Fibroblast of skin of left quadriceps (primary cell): Measurements from ENCODE around the gene RBFOX1.

Experiments used
- DNase-seq, 2 experiments: peaks; one replicate each; pipeline ENCODE4 v3.0.0-alpha.2; 2013; ENCODE audit warnings: low read depth in 2 of 2

RBFOX1 gene

DNA sequence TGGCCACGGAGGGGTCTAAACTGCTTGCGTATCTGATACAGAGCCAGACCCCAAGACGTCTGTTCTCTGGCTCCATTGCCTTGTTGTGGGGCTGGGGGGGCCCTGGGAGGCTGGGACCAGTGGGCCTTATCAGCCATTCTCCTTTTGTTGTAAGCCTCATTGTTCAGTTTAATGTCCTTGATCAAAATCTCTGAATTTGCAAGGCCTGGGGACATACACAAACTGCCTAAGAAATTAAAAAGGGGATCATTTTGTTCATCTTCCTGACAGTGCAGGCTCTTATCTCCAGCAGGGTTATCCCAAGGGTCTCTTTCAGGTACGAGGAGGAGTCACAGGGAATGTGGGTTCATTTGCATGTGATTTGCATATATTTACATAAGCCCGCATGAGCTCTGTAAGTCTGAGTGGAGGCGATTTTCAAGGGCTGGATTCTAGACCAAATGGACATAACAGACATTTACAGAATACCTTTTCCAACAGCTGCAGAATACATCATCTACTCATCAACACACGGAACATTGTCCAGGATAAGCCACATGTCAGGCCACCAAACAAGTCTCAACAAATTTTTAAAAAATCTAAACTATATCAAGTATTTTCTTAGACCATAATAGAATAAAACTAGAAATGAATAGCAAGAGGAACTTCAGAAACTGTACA is 269.8 kb downstream of the RBFOX1 start:
- no peak for DNase-seq

DNA sequence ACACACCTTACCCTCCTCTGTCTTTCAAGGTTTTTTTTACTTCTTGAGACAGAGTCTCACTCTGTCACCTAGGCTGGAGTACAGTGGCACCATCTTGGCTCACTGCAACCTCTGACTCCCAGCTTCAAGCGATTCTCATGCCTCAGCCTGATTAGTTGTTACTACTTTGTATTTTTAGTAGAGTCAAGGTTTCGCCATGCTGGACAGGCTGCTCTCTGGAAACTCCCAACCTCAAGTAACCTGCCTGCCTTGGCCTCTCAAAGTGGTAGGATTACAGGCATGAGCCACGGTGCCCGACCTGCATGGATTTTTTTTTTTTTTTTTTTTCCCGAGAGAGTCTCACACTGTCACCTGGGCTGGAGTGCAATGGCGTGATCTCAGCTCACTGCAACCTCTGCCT is 273.2 kb downstream of the RBFOX1 start:
- DNase-seq, result no peak

DNA sequence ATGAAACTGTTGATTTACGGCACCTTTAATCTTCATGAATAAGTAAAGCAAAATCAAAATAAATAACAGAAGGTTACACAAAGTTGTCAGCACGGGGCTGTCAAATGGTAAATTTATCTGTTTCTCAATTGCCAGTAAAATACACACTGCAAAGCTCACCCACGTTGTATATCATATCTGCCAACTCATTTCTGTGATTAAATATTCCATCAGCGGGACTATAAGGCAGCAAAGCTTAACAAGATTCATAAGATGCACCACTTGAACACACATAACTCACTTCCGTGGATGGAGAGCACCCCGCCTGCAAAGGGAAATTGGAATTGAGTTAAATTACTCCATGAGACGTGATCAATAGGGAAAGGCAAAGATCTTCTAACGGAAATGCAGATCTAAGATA is 280.0 kb downstream of the RBFOX1 start:
- DNase-seq, result no peak

DNA sequence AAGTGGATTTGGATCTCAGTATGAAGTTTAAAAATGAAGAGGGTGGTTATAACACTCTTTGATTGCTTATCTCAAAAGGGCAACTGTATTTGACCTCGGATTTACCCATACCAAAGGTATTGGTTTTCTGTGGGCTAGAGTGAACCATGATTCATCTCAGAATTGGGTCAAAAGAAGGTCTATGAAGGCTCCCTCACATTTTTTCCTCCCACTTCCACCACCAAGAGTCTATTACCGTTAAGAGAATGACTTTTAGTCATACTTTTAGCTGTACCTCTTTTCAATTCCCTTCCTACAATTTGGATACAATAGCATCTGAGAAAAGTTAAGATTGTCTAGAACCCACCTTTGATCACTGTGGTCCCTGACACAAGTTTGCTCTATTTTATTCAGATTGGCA is 280.9 kb downstream of the RBFOX1 start:
- no peak for DNase-seq

DNA sequence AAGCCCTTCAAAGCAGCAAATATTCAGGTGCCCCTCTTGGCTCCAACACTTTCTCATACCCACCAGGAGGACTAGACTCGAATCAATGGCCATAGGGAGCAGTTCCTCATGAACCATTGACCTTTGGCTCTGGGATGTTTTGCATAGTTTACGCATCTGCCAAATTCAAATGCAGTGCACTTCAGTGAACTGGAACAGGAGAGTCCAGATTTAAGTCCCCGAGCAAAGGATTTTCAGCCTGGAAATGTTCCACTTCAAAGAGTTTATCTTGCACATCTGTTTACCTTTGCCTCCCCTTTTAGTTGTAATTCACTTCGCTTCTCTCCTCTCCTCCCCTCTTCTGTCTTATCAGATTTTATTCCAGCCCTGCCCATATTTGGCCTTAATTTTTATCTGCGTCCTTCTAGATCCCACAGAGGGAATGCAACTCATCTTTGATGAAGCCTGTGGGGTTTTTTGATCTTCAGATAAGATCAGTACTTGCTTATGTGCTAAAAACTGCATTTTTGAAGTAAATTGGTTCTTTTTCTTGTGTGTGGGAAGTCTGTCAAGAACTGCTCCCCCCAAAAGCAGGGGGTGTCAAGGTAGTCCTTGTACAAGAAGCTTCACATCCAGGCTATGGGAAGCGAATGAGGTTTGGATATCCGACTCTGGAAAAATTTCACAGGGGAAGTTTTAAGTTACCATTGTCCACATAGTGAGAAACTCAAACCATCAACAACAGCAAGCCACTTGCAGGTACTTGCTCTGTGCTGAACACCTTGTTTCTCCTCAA is 281.6 kb downstream of the RBFOX1 start:
- no peak for DNase-seq

DNA sequence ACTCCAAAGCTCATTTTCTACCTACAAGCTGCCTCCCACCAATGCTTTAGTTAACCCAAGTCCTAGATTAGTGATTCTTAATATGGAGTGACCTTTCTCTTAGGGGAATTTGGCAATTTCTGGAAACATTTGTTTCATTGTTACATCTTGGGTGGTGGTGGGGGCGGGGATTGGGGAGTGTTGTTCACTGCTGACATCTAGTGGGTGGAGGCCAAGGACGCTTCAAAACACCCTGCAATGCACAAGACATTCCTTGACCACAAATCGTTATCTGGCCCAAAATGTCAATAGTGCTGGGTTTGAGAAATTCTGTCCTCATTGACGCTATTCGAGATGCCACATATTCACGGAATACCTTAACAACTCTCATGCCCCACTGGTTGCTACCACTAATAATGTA is 282.9 kb downstream of the RBFOX1 start:
- DNase-seq, result no peak

DNA sequence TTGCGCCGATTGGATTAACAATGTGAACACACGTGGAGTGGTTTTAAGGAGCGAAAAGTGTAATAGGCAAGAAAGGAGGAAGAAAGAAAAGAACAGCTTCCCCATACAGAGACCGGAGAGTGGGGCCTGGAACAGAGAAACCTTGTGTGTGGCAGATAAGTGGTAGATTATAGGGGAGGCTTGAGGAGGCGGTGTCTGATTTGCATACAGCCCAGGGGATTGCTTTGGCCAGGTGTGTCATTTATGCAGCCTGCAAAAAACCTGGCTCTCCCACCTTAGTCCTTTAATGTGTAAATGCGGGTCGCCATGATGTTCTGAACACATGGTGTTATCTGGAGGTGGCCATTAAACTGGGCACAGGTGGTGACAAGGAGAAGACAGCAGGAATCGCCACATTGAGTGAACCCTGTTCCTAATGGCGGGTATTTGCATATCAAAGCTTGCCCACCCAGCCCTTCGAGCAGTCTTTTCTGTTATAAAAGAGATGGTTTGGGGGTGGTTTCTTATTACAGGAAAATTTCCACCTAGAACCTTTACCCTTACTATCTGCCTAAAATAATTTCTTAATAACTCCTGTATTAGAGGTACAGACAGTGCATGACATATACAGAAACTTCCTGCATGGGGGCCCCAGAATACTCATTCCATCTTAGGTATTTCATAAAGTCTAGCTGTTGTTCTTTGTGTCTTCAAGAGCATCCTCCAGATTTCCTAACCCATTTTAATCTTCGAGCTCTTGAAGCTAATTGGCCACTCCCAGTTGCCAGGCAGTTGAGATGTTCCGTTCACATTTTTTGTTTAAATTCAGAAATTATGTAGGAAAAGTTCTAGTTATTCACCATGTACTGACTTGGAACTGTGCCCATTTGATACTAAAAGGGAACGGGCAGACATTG is 292.5 kb downstream of the RBFOX1 start:
- no peak for DNase-seq

DNA sequence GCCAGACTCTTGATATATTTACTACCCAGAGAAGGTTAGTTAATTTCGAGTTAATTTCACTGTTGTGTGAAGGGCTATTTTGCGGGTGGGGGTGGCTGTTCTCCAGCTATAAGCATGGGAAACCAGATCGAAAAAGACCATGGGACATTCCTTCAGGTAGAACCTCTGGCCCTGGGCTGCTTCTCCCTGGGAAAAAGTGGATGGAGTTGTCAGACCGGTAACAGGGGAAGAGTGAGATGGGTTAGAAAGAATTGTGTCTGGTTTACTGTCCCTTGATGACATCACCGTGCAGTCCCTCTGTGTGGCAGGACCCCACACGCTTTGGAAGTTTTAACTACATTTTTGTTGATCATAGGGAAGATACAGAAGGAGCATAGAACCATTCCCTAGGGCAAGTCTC is 296.3 kb downstream of the RBFOX1 start:
- DNase-seq, result no peak

DNA sequence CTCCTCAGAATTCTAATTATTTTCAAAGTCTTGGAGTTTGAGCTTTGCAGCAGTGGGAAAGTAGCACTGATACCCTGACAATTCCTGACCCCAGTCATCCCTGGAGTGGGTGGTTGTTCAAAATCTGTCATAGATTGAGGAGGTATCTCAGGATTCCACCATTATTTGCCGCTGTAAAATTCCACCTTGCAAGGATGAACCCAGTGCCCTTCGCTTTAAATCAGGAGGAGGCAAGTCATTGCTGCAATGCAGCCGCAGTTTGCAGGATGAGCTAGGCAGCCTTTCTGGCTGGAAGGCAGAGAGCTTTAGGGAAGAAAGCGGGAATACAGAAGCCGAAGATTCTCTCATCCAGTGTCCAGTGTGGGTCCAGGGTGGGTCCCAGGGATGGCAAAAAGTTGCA is 296.9 kb downstream of the RBFOX1 start:
- DNase-seq, result no peak

DNA sequence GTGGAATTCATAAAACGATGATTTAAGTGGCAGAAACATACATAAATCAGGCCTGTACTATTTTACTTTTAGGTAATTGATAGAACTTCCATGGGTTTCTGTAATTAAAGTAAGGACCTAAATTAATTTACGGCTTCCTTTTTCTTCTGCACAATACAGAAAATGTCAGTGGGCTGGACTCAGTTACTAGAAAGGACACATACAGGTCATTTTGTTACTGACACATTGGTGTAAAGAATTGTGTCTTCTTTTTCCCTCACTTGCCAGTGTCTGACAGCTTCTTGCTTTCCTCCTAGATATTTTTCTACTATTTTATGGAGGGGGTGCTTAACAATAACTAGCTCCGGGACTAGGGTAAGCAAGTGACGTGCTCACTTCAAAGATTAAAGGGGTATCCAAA is 304.8 kb downstream of the RBFOX1 start:
- DNase-seq, result no peak

DNA sequence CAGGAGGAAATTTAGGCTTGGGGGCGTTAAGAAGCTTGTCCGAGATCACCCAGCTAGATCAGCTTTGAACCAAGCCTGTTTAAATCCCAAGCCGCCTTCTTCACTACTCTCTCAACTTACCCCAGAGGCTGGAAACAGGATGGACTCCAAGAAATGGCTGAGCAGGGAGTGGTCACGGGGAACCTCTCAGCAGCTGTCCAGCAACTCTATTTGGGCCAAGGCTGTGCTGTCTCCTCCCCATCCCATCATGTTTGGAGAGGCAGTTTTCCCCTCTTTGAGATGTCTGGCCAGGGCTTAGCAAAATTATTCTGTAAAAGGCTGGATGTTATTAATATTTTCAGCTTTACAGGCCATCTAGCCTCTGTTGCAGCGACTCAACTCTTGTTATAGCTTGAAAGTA is 305.7 kb downstream of the RBFOX1 start:
- DNase-seq, result no peak

DNA sequence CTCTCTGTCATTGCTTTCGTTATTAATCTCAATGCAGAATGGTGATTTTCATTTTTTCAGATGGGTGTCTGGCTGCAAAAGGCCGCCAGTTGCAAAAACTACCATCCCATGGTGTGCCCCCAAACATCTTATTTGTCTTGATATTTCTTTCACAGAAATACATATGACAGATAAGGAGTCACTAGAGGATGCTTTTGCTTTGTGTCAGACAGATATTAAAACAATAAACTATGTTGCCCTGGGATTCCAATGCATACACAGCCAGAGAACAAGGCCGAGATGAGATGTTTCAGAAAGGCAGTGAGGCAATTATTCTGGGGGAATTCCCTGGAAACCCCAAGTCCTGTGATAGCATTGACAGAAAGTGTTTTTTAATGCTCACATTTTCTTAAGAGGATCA is 307.7 kb downstream of the RBFOX1 start:
- DNase-seq, result no peak

DNA sequence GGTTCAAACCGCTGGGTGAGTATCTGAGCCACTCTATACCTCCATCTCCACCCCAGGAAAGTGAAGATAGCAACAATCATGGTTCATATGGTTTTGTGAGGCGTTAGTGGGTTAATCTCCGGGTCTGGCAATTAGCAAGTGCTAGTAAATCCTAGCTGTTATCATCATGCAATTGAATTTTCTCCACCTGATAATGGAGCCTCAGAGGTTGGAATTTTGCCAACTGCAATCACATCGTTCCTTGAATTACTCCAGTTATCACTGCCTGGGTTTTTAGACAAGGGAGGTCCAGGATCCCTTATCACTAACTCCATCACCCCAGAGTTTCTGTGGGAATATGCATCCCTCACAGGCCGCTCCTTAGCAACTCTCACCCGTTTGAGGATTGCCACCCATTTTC is 311.5 kb downstream of the RBFOX1 start:
- DNase-seq, result no peak

DNA sequence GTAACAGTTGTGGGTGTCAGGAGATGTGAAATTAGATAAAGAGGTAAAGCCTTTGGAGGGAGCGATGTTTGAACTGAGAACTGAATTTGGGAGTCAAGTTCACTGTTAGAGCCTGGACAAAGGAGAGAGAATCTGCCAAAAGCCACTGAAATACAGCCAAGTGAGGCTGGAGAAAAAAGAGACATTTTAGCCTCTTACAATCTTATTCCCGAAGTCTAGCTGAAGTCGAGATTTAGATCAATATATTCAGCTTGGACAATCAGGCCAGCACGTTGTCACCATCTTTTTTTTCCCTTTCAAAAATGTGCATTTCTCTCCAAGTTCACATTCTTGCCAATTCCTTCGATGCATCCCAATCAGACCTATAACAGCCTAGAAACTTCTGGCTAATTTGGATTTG is 312.2 kb downstream of the RBFOX1 start:
- DNase-seq, result no peak

DNA sequence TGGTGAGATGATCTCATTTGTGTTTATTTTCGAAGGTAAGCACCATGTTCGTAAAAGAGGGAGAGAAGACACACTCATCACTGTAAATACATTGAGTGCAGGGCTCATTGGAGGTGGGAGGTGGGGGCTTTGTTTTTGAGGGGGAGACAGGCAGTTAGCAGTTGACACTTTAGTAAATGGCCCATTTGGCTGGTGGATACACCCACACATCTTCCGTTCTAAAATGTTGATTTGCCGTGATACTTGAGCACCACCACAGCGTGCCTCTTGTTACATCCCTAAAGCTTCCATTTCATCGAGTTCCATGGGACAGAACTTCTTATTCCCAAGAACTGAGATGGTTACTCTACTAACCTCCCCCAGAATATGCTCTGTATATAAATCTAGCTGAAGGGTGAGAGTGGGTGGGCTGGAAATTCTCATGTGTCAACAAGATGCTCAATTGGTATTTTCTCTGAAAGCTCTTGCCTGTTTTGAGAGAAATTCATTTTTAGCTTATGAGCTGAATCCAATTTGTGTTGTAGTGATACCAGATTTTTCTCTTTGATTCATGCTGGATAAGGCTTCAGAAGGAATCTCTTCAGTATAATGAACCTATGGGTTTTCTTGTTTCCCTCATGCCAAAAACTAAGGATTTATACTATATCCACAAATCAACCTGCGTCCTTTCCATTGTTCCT is 314.3 kb downstream of the RBFOX1 start:
- no peak for DNase-seq

DNA sequence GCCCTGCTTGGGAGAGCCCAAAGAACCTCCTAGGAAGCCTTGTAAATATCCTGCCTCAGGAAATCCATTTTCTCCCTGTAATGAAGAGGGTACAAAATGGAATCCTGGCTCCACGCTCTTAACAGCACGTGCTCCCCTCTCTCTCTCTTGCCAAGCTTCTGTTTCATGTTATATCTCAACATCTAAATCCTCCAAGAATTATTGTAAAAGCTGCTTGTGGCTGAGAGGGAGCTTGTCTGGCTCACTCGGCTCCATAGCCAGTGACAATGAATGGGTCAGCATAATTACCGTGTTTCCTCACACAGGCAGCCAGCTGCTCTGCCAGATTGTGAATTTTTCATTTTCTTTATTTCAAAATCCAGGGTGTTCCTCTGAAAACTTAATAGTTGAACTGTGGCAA is 317.8 kb downstream of the RBFOX1 start:
- DNase-seq, result no peak

DNA sequence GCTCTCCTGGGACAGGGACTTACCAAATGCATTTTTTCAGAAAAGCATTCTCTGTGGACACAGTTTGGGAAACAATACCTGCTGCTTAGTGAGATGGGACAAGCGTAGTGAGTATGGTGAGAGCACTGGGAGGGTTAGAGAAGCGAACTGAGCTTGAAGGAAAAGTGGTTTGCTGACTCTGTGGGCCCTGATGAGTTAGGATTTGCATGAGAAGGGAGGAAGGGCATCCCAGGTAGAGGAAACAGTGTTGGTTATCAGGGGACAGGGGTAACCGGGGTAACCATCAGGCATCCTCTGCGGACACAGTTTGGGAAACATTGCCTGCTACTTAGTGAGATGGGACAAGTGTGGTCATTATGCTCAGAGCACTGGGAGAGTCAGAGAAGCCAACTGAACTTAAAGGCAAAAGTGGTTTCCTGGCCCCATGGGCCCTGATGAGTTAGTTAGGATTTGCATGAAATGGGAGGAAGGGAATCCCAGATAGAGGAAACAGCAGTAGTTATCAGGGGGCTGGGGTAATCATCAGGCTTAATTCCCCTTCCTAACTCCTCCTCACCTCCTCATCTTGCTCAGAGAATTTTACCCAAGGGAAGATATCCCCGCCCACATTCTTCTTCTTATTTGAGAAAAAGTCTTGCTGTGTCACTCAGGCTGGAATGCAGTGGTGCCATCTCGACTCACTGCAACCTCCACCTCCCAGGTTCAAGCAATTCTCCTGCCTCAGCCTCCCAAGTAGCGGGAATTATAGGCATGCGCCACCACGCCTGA is 319.3 kb downstream of the RBFOX1 start:
- no peak for DNase-seq

DNA sequence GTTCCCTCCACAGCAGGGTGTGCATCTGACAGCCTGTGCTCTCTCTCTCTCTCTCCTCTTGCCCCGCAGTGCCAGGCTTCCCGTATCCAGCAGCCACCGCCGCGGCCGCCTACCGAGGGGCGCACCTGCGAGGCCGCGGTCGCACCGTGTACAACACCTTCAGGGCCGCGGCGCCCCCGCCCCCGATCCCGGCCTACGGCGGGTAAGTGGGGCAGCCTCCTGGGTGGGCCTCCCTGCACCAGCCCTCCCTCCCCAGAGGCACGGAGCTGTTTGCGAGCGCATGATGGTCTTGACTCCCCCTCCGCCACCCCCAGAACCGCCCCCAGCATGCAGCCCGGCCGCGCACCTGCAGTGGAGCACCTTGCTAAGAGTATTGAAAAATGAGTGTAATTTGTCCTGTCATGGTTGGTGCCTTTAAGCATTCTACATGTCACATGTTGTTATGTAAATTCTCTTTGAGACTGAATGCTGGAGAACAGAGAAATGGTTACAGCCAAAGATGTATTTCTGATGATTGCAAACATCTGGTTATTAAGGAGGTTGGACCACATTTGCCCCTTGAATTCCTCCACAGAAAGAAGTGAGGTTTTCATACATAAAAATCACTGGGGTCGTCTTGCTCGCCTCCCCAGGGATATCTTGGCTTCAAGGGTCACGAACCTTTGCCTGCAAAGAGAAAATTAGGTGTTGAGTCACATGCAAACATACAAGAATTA is 321.3 kb downstream of the RBFOX1 start:
- DNase-seq, result no peak

DNA sequence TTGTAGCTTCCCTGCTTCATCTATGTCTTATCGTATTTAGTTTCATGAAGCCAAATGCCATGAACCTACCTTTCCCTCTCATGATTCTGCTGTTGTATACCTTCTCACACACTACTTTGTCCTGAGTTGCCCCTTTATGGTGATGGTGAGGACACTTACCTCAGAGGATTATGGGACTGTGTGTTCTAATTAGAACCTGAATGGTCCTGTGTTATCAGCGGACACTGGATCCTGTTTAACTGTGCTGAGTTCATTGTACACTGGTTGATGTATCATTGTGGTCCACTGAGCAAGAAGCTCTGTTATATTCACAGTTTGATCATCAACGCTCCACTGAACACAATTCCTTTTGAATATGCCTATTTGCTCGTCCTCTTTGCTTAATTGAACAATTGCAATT is 343.0 kb downstream of the RBFOX1 start:
- no peak for DNase-seq

DNA sequence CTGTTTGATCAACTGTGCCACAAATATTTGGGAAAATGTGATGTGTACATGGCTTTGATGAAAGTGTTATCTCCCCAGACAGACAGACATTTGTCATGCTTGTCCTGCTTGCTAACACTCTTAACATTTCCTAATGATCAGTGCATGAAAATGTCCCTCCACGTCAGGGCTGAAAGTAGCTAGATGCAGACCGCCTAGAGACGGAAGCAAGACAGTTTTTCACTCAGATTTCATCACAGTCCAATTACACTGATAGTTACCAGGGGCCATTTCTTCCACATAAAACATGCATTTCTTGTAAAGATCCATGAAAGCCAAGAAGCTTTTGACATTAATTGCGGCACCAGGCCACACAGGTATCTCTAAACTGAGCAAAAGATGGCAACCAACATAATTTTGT is 347.7 kb downstream of the RBFOX1 start:
- no peak for DNase-seq

DNA sequence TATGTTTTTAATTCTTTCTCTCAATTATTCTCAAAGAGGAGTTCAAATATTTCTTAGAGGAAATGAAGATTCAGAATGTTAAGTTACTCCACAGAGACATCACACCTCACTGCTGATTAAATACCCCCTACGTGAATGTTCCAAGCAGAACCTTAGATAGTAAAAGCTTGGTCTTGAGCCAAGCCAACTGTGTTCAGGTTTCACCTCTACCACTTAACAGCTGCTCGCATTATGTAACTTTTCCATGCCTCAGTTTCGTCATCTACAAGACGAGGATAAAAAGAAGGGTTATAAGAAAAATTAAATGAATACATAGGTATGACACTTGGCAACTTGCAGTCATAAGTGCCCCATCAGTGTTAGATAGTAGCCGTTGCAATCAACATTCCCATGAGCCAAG is 356.2 kb downstream of the RBFOX1 start:
- DNase-seq, result no peak
